GM19395 (cell line): Measurements from ENCODE around the gene POLK.

ENCODE experiments used
- ATAC-seq: cut with Tn5 transposase; IDR thresholded peaks from one replicate; pipeline ENCODE4 v1.9.1; 2021; ENCODE audit warnings: mild to moderate bottlenecking, moderate library complexity; ENCODE audit not compliant: unreplicated experiment

POLK gene

GRCh38 chr5:75639535-75640311 lies 128.0 kb downstream of the POLK start:
- no peak for ATAC-seq

DNA sequence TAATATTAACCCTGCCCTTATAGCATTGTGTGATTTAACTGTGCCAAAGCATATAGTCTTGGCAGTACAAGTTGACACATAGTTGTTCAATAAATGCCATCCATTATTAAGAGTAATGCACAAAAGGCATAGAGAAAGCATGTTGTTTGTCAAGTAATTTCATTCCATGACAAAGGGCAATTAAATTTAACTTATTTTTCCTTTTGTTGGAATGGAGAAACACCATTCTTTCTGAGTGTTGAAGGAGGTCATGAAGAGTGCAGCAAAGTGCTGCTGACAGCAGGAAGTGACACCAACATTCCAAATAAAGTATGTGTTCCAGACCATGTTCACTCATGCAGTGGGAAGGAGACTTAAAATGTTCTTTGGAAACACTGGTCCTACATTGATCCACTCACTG lies 128.7 kb downstream of the POLK start:
- ATAC-seq = no peak

DNA sequence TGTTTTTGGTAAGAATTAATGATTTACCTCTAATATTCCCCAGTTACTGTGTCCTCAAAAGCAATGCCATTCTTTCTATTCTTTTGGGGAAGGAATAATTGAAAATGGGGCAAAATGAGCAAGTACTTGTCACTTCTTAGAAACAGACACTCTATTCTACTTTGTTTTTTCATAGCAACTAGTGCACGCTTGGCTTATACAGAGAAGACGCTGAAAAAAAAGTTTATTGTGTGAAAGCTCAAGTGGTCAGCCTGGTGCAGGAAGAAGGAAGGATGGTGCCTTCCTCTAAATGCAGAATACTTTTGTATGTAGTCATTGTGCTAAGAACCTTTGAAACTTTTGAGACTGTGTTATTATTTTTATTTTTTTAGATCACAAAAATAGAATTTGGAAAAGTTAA lies 129.1 kb downstream of the POLK start:
- ATAC-seq = no peak

GRCh38 chr5:75648712-75649111 lies 137.0 kb downstream of the POLK start:
- peak; percentile 80 for ATAC-seq
